ENCODE results near the gene SYNE4. TPM values are rescaled to one million over a fixed set of nuclear protein-coding genes. Genes with fewer than 3 reads are reported as not detected.
"Not testable (repeated sequence)": the region's sequence is repeated elsewhere in the genome, so short reads cannot be mapped to it uniquely, and the experiment has no call there.

SYNE4 gene
- total RNA-seq, 1 experiment from 2014 or later, result 0.20 TPM

- Histone ChIP-seq H3K27ac (no peak overlapping the region), H3K36me3 (no peaks in the 10 kb centered on the region), H3K27me3 (no peaks in the 10 kb centered on the region), H3K4me1 (no peaks in the 10 kb centered on the region), H3K9me3 (replicated peaks) (no peaks in the 10 kb centered on the region; the same call in 1 of the 2 replicates), H3K4me3 (no peak overlapping the region)
- DNase-seq, result no peak
Observed at GRCh38 chr19:35959040-35959967, 49.3 kb downstream of the SYNE4 start.

DNA sequence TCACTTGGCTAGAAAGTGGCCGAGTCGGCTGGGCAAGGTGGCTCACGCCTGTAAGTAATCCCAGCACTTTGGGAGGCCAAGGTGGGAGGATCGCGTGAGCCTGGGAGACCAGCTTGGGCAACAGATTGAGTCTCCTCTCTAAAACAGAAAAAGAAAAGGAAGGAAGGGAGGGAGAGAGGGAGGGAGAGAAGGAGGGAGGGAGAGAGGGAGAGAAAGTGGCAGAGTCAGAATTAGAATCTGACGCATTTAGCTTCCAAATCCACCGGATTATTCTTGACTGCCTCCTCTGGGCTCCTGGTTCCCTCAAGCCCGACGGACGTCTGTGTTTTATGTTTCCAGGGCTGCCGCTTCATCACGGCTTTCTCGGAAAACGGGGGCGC, 50.0 kb downstream of the SYNE4 start:
- Histone ChIP-seq H3K27me3 (no peaks in the 10 kb centered on the region), H3K36me3 (no peaks in the 10 kb centered on the region)

GRCh38 chr19:35957411-35957810, 51.2 kb downstream of the SYNE4 start:
- not testable (repeated sequence) for DNase-seq; H3K27ac ChIP-seq; H3K4me1 ChIP-seq; H3K27me3 ChIP-seq; H3K36me3 ChIP-seq; H3K4me3 ChIP-seq; H3K9me3 ChIP-seq (replicated peaks)

More for the DNA sequence above, 50.0 kb downstream of the SYNE4 start:
- H3K4me1 ChIP-seq, result no peaks in the 10 kb centered on the region
- no peak for DNase-seq
- no peaks in the 10 kb centered on the region; the same call in 1 of the 2 replicates for H3K9me3 ChIP-seq (replicated peaks)
- no peak overlapping the region for H3K27ac ChIP-seq
- H3K4me3 ChIP-seq, result no peak overlapping the region

DNA sequence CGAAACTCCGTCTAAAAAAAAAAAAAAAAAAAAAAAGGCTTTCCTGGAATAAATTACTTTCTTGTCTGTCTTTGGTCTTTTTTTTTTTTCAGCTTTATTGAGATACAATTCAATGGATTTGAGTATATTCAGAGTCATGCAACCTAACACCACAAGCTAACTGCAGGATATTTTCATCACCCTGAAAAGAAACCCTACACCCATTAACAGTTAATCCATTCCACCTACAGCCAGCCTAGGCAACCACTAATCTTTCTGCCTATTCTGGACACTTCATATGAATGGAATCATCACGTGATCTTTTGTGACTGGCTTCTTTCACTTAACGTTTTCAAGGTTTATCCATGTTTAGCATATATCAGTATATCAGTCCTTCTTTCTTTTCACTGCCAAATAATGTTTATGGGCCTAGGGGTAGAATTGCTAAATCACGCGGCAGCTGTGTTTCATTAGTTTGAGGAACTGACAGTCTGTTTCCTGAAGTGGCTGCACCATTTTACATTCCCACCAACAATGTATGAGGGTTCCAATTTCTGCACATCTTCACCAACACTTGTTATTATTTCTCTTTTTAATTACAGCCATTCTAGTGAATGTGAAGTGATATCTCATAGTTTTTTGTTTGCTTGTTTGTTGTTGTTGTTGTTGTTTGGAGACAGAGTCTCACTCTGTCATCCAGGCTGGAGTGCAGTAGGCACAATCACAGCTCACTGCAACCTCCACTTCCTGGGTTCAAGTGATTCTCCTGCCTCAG, 52.6 kb downstream of the SYNE4 start:
- Histone ChIP-seq H3K9me3 (replicated peaks) (no peaks in the 10 kb centered on the region; the same call in 1 of the 2 replicates), H3K4me1 (no peaks in the 10 kb centered on the region), H3K27me3 (no peaks in the 10 kb centered on the region), H3K4me3 (no peak overlapping the region), H3K27ac (no peak overlapping the region), H3K36me3 (no peaks in the 10 kb centered on the region)
- DNase-seq, result no peak

Other genes with a start within 250 kb of the SYNE4 start
- 8.9 and 10.5 TPM in 2 replicates for gene ARHGAP33, start 233.2 kb downstream of the SYNE4 start, total RNA-seq (2014; rRNA removed; shearing (Covaris generic))
- gene PRODH2, start 196.0 kb downstream of the SYNE4 start, total RNA-seq (2014; rRNA removed; shearing (Covaris generic)), result not detected in 2 replicates
- gene NPHS1, start 156.3 kb downstream of the SYNE4 start, total RNA-seq (2014; rRNA removed; shearing (Covaris generic)), result not detected in 2 replicates
- not detected in 2 replicates for gene KIRREL2, start 151.9 kb downstream of the SYNE4 start, total RNA-seq (2014; rRNA removed; shearing (Covaris generic))
- 32.1 and 32.7 TPM in 2 replicates for gene APLP1, start 140.2 kb downstream of the SYNE4 start, total RNA-seq (2014; rRNA removed; shearing (Covaris generic))
- gene NFKBID, start 108.3 kb downstream of the SYNE4 start, total RNA-seq (2014; rRNA removed; shearing (Covaris generic)), result 6.2 and 7.3 TPM in 2 replicates
- gene HCST, start 106.3 kb downstream of the SYNE4 start, total RNA-seq (2014; rRNA removed; shearing (Covaris generic)), result not detected in 2 replicates
- gene TYROBP, start 100.5 kb downstream of the SYNE4 start, total RNA-seq (2014; rRNA removed; shearing (Covaris generic)), result not detected in 2 replicates
- gene LRFN3, start 72.4 kb downstream of the SYNE4 start, total RNA-seq (2014; rRNA removed; shearing (Covaris generic)), result 5.1 and 10.2 TPM in 2 replicates
- gene SDHAF1, start 13.6 kb downstream of the SYNE4 start, total RNA-seq (2014; rRNA removed; shearing (Covaris generic)), result 21.6 and 27.9 TPM in 2 replicates
- gene ALKBH6, start 5.4 kb upstream of the SYNE4 start, total RNA-seq (2014; rRNA removed; shearing (Covaris generic)), result 17.4 and 19.8 TPM in 2 replicates
- gene CLIP3, start 24.1 kb upstream of the SYNE4 start, total RNA-seq (2014; rRNA removed; shearing (Covaris generic)), result 1.6 and 3.3 TPM in 2 replicates
- gene THAP8, start 45.5 kb upstream of the SYNE4 start, total RNA-seq (2014; rRNA removed; shearing (Covaris generic)), result 3.9 and 4.8 TPM in 2 replicates
- gene WDR62, start 46.1 kb upstream of the SYNE4 start, total RNA-seq (2014; rRNA removed; shearing (Covaris generic)), result 19.8 and 23.5 TPM in 2 replicates
- 0.79 and 1.4 TPM in 2 replicates for gene OVOL3, start 102.3 kb upstream of the SYNE4 start, total RNA-seq (2014; rRNA removed; shearing (Covaris generic))
- 140 and 153 TPM in 2 replicates for gene POLR2I, start 106.1 kb upstream of the SYNE4 start, total RNA-seq (2014; rRNA removed; shearing (Covaris generic))
- 212 and 217 TPM in 2 replicates for gene TBCB, start 106.7 kb upstream of the SYNE4 start, total RNA-seq (2014; rRNA removed; shearing (Covaris generic))
- 339 and 397 TPM in 2 replicates for gene CAPNS1, start 131.3 kb upstream of the SYNE4 start, total RNA-seq (2014; rRNA removed; shearing (Covaris generic))
- 0.61 TPM in 1 of 2 replicates, not detected in the other for gene COX7A1, start 143.6 kb upstream of the SYNE4 start, total RNA-seq (2014; rRNA removed; shearing (Covaris generic))
- gene ZNF565, start 205.9 kb upstream of the SYNE4 start, total RNA-seq (2014; rRNA removed; shearing (Covaris generic)), result 4.1 and 5.2 TPM in 2 replicates
- 182 and 210 TPM in 2 replicates for gene ZNF146, start 206.3 kb upstream of the SYNE4 start, total RNA-seq (2014; rRNA removed; shearing (Covaris generic))

All from SJCRH30 (cell line).